Activated T-helper 2 cell treated with anti-CD3 and anti-CD28 coated beads, Interferon-gamma antibody, Interleukin-2, Interleukin-4, amounts not matched to agents 10 μg/mL and 5 μg/mL and 100 μg/mL, durations not matched to agents 14 hours and 24 hours and 36 hours (primary cell): ENCODE results near the gene PDZRN3. TPM values are rescaled to one million over a fixed set of nuclear protein-coding genes. Genes with fewer than 3 reads are reported as not detected.

ENCODE experiments used
- DNase-seq: peaks from one replicate; pipeline ENCODE4 v3.0.0; 2021; ENCODE audit warnings: low spot score
- H3K27ac Mint-ChIP-seq: one replicate; pipeline ENCODE4 v1.8.0; 2021; ENCODE audit warnings: mixed read lengths
- H3K27me3 Mint-ChIP-seq: one replicate; pipeline ENCODE4 v1.8.0; 2021; ENCODE audit warnings: low read depth, mixed read lengths
- H3K36me3 Mint-ChIP-seq: one replicate; pipeline ENCODE4 v1.8.0; 2021; ENCODE audit warnings: low read depth, mixed read lengths
- H3K4me1 Mint-ChIP-seq: one replicate; pipeline ENCODE4 v1.8.0; 2021; ENCODE audit warnings: low read depth, mixed read lengths
- H3K4me3 Mint-ChIP-seq: one replicate; pipeline ENCODE4 v1.8.0; 2021; ENCODE audit warnings: low read depth, mild to moderate bottlenecking, moderate library complexity, mixed read lengths
- H3K9me3 Mint-ChIP-seq: one replicate; pipeline ENCODE4 v1.8.0; 2021; ENCODE audit warnings: mixed read lengths
- intact Hi-C: fragments of 100-400 bp; cut with micrococcal nuclease; formaldehyde crosslinking; loops from one replicate; pipeline ENCODE4 v1.15.1; 2023
- total RNA-seq: library from RNA; stranded (reverse); gene quantifications from 2 replicates; pipeline ENCODE4 v1.2.3, GENCODE V29; 2022

PDZRN3 gene
- total RNA-seq, 1 donor from 2014 or later = not detected

DNA sequence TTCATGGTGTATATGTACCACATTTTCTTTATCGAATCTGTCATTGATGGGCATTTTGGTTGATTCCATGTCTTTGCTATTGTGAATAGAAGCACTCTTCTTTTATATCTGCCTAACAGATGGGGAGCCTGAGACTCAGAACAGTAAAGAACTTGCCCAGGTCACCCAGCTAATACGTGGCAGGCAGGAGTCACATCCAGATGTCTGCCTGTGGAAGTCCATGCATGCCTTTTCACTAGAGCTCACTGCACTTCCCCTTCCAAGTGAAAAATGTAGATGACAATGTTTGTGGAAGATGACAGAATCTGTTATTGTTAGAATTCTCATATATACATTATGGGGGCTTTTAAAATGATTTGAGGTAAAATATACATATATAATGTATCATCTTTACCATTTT lies 165.0 kb downstream of the PDZRN3 start:
- Mint-ChIP-seq H3K4me3 (no peak overlapping the region), H3K36me3 (no peaks in the 10 kb centered on the region)

DNA sequence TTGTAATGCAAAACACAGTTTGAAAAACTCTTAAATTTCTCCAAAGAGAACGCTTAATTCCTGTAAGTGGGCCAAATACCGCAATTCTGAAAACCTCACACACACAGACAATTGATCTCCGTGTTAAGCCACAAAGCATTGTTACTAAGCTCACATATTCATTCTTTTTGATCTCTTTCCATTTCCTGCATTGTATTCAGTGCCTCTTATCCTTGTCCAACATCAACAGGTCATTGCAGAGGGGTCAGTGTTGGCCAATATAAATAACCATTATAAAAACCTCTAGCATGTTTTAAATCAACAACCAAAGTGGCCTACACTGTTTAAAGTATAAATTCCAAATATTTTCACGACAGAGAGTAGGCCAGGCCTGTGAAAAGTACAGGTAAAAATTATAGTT lies 171.1 kb downstream of the PDZRN3 start:
- H3K27me3 Mint-ChIP-seq = no peaks in the 10 kb centered on the region
- no peaks in the 10 kb centered on the region for H3K9me3 Mint-ChIP-seq
- intact Hi-C loops = no loop called here
- no peak for DNase-seq
- no peak overlapping the region for H3K27ac Mint-ChIP-seq
- H3K36me3 Mint-ChIP-seq = no peaks in the 10 kb centered on the region
- H3K4me3 Mint-ChIP-seq = no peak overlapping the region
- H3K4me1 Mint-ChIP-seq = no peaks in the 10 kb centered on the region

More for the DNA sequence above, 165.0 kb downstream of the PDZRN3 start:
- H3K4me1 Mint-ChIP-seq = no peaks in the 10 kb centered on the region
- intact Hi-C loops = no loop called here
- H3K9me3 Mint-ChIP-seq = no peaks in the 10 kb centered on the region
- peaks cover 1% of the 10 kb centered on the region for H3K27me3 Mint-ChIP-seq
- DNase-seq = no peak
- no peak overlapping the region for H3K27ac Mint-ChIP-seq

DNA sequence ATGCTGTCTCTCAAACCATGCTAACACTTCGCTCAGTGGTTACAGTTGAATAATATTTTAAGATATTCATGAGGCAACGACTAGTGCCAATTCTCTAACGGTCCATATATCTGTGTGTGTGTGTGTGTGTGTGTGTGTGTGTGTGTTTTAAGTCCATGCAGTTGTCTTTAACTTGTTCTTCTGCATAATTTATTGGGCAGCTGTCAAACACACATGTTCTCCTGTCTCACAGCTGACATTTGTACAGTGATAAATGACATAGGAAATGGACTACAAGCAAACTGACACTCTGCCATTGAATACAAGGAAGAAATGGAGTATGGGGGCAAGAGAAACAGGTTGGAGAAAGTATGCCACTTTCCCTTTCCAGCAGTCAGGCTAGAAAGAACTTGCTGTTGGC lies 172.0 kb downstream of the PDZRN3 start:
- H3K9me3 Mint-ChIP-seq = no peaks in the 10 kb centered on the region
- H3K27ac Mint-ChIP-seq = no peak overlapping the region
- no peak for DNase-seq
- H3K27me3 Mint-ChIP-seq = no peaks in the 10 kb centered on the region
- no peaks in the 10 kb centered on the region for H3K4me1 Mint-ChIP-seq
- H3K4me3 Mint-ChIP-seq = no peak overlapping the region
- H3K36me3 Mint-ChIP-seq = no peaks in the 10 kb centered on the region
- intact Hi-C loops = no loop called here

DNA sequence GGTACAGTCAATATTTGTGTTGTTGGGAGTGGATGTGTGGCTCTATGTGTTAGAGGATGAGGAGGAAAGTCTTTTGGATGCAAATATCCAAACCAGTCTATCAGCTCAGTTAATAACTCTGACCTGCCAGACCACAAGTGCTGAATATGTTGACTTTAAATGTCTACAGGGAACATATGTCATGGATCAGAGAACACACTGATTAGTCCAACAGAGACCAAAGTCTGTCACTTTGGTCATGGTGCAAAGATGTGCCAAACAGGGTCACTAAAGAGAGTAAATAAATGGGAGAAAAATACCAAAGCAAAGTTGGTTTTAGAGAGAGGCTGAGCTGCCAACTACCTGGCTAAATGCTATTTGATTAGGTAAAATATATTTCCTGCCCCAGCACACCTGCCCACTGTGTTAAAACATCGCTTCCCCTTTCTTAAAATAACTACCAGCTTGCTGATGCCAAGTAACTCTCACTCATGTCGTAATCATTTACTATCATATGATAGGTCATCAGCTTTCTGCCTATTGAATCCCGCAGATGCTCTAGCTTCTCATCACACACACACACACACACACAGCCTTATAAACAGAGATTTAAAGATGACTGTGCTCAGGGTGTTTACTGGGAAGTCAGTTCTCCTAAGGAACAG lies 173.3 kb downstream of the PDZRN3 start:
- intact Hi-C loops = no loop called here
- no peaks in the 10 kb centered on the region for H3K4me1 Mint-ChIP-seq
- H3K36me3 Mint-ChIP-seq = no peaks in the 10 kb centered on the region
- no peaks in the 10 kb centered on the region for H3K27me3 Mint-ChIP-seq
- H3K4me3 Mint-ChIP-seq = no peak overlapping the region
- no peaks in the 10 kb centered on the region for H3K9me3 Mint-ChIP-seq
- H3K27ac Mint-ChIP-seq = no peak overlapping the region
- no peak for DNase-seq

DNA sequence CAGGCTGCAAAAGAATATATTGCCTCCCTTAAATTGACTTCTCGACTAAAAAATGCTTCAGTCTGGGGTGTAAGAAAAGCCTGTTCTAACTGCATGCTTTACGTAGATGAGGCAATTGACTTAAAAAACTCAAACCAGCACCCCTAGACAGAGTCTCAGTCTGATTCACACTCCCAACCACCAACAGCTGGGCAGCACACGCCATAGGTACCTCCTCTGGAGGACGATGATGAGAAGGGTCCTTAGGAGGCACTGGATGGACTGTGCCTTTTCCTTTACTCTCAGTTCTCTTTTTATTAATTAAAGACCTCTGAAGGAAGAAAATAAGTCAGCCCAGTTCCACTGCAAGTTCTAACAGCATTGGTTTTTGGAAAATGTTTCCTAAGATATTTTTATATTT lies 175.0 kb downstream of the PDZRN3 start:
- intact Hi-C loops = no loop called here
- H3K36me3 Mint-ChIP-seq = no peaks in the 10 kb centered on the region
- no peak overlapping the region for H3K4me3 Mint-ChIP-seq
- H3K27ac Mint-ChIP-seq = no peak overlapping the region
- no peaks in the 10 kb centered on the region for H3K9me3 Mint-ChIP-seq
- no peaks in the 10 kb centered on the region for H3K4me1 Mint-ChIP-seq
- DNase-seq = no peak
- no peaks in the 10 kb centered on the region for H3K27me3 Mint-ChIP-seq

DNA sequence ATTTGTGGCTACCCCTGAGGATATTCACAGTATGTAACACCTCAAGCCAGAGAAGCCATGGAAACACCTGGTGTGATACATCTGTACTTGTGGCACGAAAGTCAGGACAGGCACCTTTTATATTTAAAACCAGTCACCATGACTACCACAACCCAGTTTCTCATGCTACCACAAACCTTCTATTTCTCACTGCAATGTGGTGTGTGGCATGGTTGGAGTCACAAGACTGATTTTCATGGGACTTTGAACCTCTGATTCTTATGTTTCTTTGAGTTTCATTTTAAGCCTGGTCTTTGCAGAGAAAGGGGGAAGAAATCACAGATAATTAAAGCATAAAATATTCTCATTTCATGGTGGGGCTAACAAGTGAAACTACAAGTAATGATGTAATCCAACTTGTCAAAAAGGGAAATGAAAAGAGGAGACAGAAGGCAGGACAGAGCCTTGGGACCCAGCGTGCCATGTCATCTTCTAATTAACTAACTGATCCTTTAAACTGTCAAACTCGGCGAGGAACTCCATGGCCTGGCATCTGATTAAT lies 175.9 kb downstream of the PDZRN3 start:
- no peak overlapping the region for H3K27ac Mint-ChIP-seq
- intact Hi-C loops = no loop called here
- H3K9me3 Mint-ChIP-seq = no peaks in the 10 kb centered on the region
- no peak for DNase-seq
- H3K4me1 Mint-ChIP-seq = no peaks in the 10 kb centered on the region
- H3K4me3 Mint-ChIP-seq = no peak overlapping the region
- H3K27me3 Mint-ChIP-seq = no peaks in the 10 kb centered on the region
- no peaks in the 10 kb centered on the region for H3K36me3 Mint-ChIP-seq

DNA sequence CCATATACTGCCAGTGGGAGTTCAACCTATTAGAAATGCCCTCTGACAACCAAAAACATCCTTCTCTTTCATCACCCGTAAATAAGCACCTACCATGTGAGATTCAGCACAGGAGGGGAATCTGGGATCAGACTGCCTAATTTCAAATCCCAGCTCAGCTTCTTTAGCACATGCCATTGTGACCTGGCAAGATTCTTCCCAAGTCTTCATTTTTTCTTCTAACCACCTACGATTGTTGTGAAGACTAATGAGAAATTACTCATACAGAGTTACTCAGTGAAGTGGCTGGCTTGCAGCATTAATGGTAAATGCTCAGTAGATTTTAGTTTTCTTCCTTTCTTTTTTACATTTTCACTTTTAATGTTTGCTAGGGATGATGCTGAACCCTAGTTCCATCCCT lies 176.7 kb downstream of the PDZRN3 start:
- Mint-ChIP-seq H3K4me3 (no peak overlapping the region), H3K4me1 (no peaks in the 10 kb centered on the region), H3K27ac (no peak overlapping the region), H3K27me3 (no peaks in the 10 kb centered on the region), H3K36me3 (no peaks in the 10 kb centered on the region), H3K9me3 (no peaks in the 10 kb centered on the region)
- no peak for DNase-seq
- intact Hi-C loops = no loop called here

DNA sequence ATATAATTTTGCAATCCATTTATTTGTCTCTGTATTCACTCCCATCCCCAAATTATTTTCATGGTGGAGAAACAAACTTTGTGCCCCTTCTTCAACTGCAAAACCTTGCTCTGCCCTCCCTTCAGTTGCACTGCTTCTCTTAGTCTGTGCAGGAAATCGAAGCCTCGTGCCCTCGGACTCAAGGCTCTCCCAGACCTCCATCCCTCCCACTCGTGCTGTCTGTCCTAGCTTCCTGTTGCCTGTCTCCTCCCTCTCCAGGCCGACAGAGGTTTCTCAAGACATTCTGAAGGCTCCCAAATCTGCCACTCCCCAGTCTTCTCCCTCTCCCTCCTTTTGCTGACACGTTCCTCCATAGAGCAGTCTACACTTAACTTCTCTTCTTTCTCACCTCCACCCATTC lies 177.6 kb downstream of the PDZRN3 start:
- no peak overlapping the region for H3K4me3 Mint-ChIP-seq
- no peaks in the 10 kb centered on the region for H3K4me1 Mint-ChIP-seq
- H3K27ac Mint-ChIP-seq = no peak overlapping the region
- no peaks in the 10 kb centered on the region for H3K27me3 Mint-ChIP-seq
- no peak for DNase-seq
- intact Hi-C loops = no loop called here
- H3K36me3 Mint-ChIP-seq = no peaks in the 10 kb centered on the region
- H3K9me3 Mint-ChIP-seq = no peaks in the 10 kb centered on the region

DNA sequence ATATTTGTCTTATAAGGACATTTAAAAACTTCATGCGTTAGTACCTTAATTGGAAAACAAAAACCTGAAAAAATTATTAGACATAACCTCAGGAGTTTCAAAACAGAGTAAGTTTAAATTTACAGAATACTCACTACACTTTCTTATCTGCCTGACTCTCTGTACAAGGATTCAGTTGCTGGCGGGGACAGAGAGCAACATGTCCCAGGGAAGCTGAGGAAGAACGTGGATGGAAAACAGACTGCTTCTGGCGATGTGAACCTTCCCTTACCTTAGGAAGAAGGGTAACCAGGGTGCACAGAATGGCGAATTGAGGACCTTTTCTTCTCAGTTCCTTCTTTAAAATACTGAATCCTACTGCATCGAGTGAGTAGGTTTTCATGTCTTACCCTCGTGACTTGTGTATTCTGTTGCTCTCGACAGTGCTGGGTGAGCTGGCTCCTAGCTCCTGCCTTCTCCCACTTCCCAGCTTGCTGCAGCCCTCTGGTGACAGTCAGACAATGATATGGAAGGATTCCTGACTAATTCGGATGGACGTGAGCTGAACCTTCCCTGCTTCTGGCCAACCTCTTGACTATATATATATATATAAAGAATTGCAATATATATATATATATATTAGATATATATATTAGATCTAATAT lies 178.2 kb downstream of the PDZRN3 start:
- no peaks in the 10 kb centered on the region for H3K27me3 Mint-ChIP-seq
- no peaks in the 10 kb centered on the region for H3K9me3 Mint-ChIP-seq
- H3K4me1 Mint-ChIP-seq = no peaks in the 10 kb centered on the region
- DNase-seq = no peak
- H3K36me3 Mint-ChIP-seq = no peaks in the 10 kb centered on the region
- no peak overlapping the region for H3K4me3 Mint-ChIP-seq
- intact Hi-C loops = no loop called here
- H3K27ac Mint-ChIP-seq = no peak overlapping the region

DNA sequence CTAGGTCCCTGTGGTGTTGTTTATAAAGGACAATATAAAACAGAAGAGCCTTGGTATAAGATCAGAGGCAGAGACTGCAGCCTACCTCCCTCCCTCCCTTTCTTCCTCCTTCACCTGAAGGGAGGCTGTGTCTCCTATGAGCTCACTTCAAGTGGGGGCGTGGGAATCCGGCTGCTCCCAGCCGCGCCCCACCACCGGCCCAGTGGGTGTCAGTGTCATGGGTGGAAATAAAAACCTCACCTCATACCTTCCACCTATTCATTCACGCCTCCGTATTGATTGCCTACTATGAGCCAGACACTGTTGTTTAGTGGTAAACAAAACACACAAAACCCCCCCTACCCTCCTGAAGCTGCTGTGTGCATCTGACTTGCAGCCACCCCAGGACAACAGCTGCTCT lies 181.9 kb downstream of the PDZRN3 start:
- DNase-seq = no peak
- no peaks in the 10 kb centered on the region for H3K4me1 Mint-ChIP-seq
- H3K36me3 Mint-ChIP-seq = no peaks in the 10 kb centered on the region
- intact Hi-C loops = no loop called here
- H3K9me3 Mint-ChIP-seq = no peaks in the 10 kb centered on the region
- H3K4me3 Mint-ChIP-seq = no peak overlapping the region
- H3K27ac Mint-ChIP-seq = no peak overlapping the region
- H3K27me3 Mint-ChIP-seq = no peaks in the 10 kb centered on the region

DNA sequence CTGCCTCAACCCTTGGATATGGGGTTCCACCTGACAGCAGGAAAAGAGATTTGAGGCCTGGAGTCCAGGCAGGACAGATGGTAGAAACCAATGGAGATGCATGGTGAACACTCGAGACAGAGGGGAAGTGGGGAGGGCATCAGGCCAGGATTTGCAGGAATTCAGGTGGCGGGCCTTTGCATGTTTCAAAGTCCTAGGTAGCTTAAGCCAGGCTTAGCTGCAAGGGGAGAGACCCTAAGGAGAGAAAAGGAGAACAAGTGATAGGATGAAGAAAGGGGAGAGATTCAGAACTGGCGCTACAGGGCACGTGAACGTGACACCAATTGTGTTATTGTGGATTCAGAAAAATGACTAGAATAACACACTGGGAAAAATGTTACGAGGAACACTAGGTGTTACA lies 182.6 kb downstream of the PDZRN3 start:
- intact Hi-C loops = no loop called here
- no peak overlapping the region for H3K4me3 Mint-ChIP-seq
- H3K27me3 Mint-ChIP-seq = no peaks in the 10 kb centered on the region
- H3K9me3 Mint-ChIP-seq = no peaks in the 10 kb centered on the region
- no peaks in the 10 kb centered on the region for H3K36me3 Mint-ChIP-seq
- H3K27ac Mint-ChIP-seq = no peak overlapping the region
- DNase-seq = no peak
- no peaks in the 10 kb centered on the region for H3K4me1 Mint-ChIP-seq

DNA sequence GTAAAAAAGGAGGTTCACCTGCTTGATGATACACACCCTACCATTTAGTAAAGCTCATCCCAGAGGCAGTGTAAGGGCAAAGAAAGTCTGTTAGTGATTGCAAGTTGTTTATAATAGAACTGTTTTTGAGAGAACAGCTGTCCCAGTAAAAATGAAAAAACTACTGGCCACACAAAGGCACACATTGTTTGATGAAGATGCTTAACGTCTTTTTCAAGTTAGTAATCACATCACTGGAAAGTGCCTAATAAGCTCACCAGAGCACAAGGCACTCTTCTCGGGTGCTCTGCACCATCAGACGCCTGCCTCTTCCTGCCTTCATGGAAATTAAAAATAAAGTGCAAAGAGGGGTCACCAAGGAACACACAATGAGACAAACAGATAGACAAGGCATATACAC lies 186.9 kb downstream of the PDZRN3 start:
- intact Hi-C loops = no loop called here
- no peak for DNase-seq
- H3K4me1 Mint-ChIP-seq = no peaks in the 10 kb centered on the region
- no peaks in the 10 kb centered on the region for H3K36me3 Mint-ChIP-seq
- H3K4me3 Mint-ChIP-seq = no peak overlapping the region
- H3K27me3 Mint-ChIP-seq = peaks cover 3% of the 10 kb centered on the region
- H3K27ac Mint-ChIP-seq = no peak overlapping the region
- no peaks in the 10 kb centered on the region for H3K9me3 Mint-ChIP-seq

DNA sequence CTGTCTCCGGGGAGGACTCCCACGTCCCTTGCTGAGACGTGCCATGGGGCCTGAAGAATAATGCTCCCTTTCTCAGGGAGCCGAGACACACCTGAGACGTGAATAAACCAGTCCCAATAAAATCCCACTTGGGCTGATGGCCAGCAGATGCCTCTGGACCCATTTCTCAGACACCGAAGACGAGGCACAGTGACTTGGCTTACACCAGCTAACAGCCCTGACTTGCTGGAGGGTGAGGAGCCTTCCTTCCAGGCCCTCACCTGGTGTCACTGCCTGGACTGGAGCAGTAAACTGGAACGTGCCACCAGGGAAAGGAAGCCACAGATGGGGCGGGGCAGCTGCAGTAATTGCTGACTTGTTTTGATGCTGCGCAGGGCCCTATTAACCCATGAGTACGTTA lies 189.7 kb downstream of the PDZRN3 start:
- DNase-seq = no peak
- no peaks in the 10 kb centered on the region for H3K4me1 Mint-ChIP-seq
- intact Hi-C loops = no loop called here
- H3K36me3 Mint-ChIP-seq = no peaks in the 10 kb centered on the region
- H3K4me3 Mint-ChIP-seq = no peak overlapping the region
- no peaks in the 10 kb centered on the region for H3K9me3 Mint-ChIP-seq
- peaks cover 3% of the 10 kb centered on the region for H3K27me3 Mint-ChIP-seq
- no peak overlapping the region for H3K27ac Mint-ChIP-seq
